K562 (cell line): ENCODE data around the gene TMEM167B. TPM values are rescaled to one million over a fixed set of nuclear protein-coding genes. Genes with fewer than 3 reads are reported as not detected.

Experiments used
- CEBPB ChIP-seq: fragments of 450-650 bp; IDR thresholded peaks from 2 replicates; pipeline ENCODE4 v1.6.1; 2016; ENCODE audit warnings: missing genetic modification characterization, missing compliant biosample characterization
- CREB3L1 ChIP-seq: fragments of 450-650 bp; IDR thresholded peaks from 2 replicates; pipeline ENCODE4 v1.6.1; 2014; ENCODE audit warnings: low read depth, mild to moderate bottlenecking, moderate library complexity, borderline replicate concordance
- HDAC1 ChIP-seq, 2 experiments: fragments of 450-650 bp; IDR thresholded peaks; 2 replicates each; pipeline ENCODE4 v1.6.1; 2016 to 2017; ENCODE audit warnings: inconsistent platforms in 1 of 2, mild to moderate bottlenecking in 1 of 2, moderate library complexity in 1 of 2
- PHB ChIP-seq: fragments of 250-450 bp; sonication (Bioruptor Pico); IDR thresholded peaks from 2 replicates; pipeline ENCODE4 v1.5.0; 2021
- POLR2A ChIP-seq: fragments of 450-650 bp; conservative IDR thresholded peaks from 2 replicates; pipeline ENCODE4 v1.6.1; 2016
- SUPT5H ChIP-seq: fragments of 450-650 bp; IDR thresholded peaks from 2 replicates; pipeline ENCODE4 v1.6.1; 2016
- ZNF780A ChIP-seq: fragments of 250-450 bp; sonication (Bioruptor Pico); IDR thresholded peaks from 2 replicates; pipeline ENCODE4 v1.5.0; 2021; ENCODE audit warnings: mild to moderate bottlenecking
- polyA plus RNA-seq, 8 experiments: library from polyadenylated mRNA; depleted of rRNA in 4 of 8; stranded (reverse) in 5 of 8; unstranded in 3 of 8; fragments of >200 nt; fragmentation: Nextera tagmentation in 2 of 8; fragmentation: Illumina TruSeq in 1 of 8; extraction: Ambion mirVana in 2 of 8; extraction: Trizol in 1 of 8; gene quantifications; 2 replicates each; pipeline versions ENCODE4 v1.2.1 to v1.2.3, GENCODE V29; 2011 to 2014; ENCODE audit warnings: inconsistent platforms in 1 of 8, missing spikeins in 1 of 8
- total RNA-seq, 7 experiments: library from RNA; depleted of rRNA in 6 of 7; stranded (reverse); fragments of >200 nt in 6 of 7; fragmentation: Illumina TruSeq in 2 of 7; extraction: Trizol in 2 of 7; gene quantifications; 2 replicates each; pipeline versions ENCODE4 v1.2.1 to v1.2.3, GENCODE V29; 2011 to 2021; ENCODE audit warnings: low replicate concordance in 1 of 7
- TF ChIP-seq, protein P1 (sequence below): IDR thresholded peaks from 2 replicates; pipeline ENCODE4 v1.6.1; 2011; ENCODE audit warnings: borderline replicate concordance, low read depth, mild to moderate bottlenecking, moderate library complexity, low read length; ENCODE audit not compliant: insufficient read depth, poor library complexity, severe bottlenecking
- TF ChIP-seq, protein P2 (sequence below): sonication (generic); formaldehyde crosslinking; IDR thresholded peaks from 2 replicates; pipeline ENCODE4 v1.9.0; 2022; ENCODE audit warnings: mild to moderate bottlenecking, missing genetic modification reagents
- TF ChIP-seq, protein P3 (sequence below), 2 experiments: fragments of 200-800 bp in 1 of 2; sonication (Bioruptor generic) in 1 of 2; sonication (generic) in 1 of 2; formaldehyde crosslinking in 1 of 2; IDR thresholded peaks in 1 of 2; conservative IDR thresholded peaks in 1 of 2; 2 replicates each; pipeline versions ENCODE4 v1.5.0 to v1.6.1; 2016 to 2020; ENCODE audit warnings: missing compliant biosample characterization in 1 of 2, missing genetic modification characterization in 1 of 2, missing genetic modification reagents in 1 of 2

The TMEM167B gene
- total and polyA plus RNA-seq, 9 of the 15 experiments (the other 6 are each of a cell fraction or from before 2014, with no cell fraction given) = 17.2 to 36.4 (median 32.2) TPM

- TF ChIP-seq CREB3L1 (no peak), POLR2A (0 out of 2 replicates have a peak, but pooled peaks have one; percentile 16), CEBPB (peak; percentile 95), HDAC1 (IDR thresholded peaks at IDR 0.05) (no peak), ZNF780A (CRISPR knock-in tag) (no peak), PHB (CRISPR knock-in tag) (no peak), SUPT5H (peak; percentile 30; the same call in 1 of the 2 replicates)
- TF ChIP-seq, protein P1, sequence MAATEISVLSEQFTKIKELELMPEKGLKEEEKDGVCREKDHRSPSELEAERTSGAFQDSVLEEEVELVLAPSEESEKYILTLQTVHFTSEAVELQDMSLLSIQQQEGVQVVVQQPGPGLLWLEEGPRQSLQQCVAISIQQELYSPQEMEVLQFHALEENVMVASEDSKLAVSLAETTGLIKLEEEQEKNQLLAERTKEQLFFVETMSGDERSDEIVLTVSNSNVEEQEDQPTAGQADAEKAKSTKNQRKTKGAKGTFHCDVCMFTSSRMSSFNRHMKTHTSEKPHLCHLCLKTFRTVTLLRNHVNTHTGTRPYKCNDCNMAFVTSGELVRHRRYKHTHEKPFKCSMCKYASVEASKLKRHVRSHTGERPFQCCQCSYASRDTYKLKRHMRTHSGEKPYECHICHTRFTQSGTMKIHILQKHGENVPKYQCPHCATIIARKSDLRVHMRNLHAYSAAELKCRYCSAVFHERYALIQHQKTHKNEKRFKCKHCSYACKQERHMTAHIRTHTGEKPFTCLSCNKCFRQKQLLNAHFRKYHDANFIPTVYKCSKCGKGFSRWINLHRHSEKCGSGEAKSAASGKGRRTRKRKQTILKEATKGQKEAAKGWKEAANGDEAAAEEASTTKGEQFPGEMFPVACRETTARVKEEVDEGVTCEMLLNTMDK = no peak
- TF ChIP-seq, protein P2, sequence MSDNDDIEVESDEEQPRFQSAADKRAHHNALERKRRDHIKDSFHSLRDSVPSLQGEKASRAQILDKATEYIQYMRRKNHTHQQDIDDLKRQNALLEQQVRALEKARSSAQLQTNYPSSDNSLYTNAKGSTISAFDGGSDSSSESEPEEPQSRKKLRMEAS (CRISPR knock-in tag) = 0 out of 2 replicates have a peak, but pooled peaks have one; percentile 20
- TF ChIP-seq, protein P3, sequence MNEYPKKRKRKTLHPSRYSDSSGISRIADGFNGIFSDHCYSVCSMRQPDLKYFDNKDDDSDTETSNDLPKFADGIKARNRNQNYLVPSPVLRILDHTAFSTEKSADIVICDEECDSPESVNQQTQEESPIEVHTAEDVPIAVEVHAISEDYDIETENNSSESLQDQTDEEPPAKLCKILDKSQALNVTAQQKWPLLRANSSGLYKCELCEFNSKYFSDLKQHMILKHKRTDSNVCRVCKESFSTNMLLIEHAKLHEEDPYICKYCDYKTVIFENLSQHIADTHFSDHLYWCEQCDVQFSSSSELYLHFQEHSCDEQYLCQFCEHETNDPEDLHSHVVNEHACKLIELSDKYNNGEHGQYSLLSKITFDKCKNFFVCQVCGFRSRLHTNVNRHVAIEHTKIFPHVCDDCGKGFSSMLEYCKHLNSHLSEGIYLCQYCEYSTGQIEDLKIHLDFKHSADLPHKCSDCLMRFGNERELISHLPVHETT (CRISPR knock-in tag; conservative IDR thresholded peaks at IDR 0.05 in 1 of 2, IDR thresholded peaks at IDR 0.05 in 1 of 2) = no peak
Measured at GRCh38 chr1:109104364-109105151, 14.0 kb downstream of the TMEM167B start (continued).
